Fibroblast of skin of left biceps (primary cell): ENCODE data around the gene CFAP92.
"Not testable (repeated sequence)": the region's sequence is repeated elsewhere in the genome, so short reads cannot be mapped to it uniquely, and the experiment has no call there.

Experiments
- DNase-seq, 2 experiments: peaks; one replicate each; pipeline ENCODE4 v3.0.0-alpha.2; 2013; ENCODE audit warnings: low read depth in 2 of 2

CFAP92 gene

GRCh38 chr3:128936341-128936740 lies 57.5 kb downstream of the CFAP92 start:
- no peak for DNase-seq

- no peak for DNase-seq
These were observed 58.0 kb downstream of the CFAP92 start for GRCh38 chr3:128935922-128936321.

GRCh38 chr3:128933922-128934253 lies 60.0 kb downstream of the CFAP92 start:
- DNase-seq, result no peak

GRCh38 chr3:128933213-128933921 lies 60.5 kb downstream of the CFAP92 start:
- no peak for DNase-seq

- DNase-seq, result no peak
These were observed 61.2 kb downstream of the CFAP92 start for GRCh38 chr3:128932516-128933212.

- DNase-seq, result no peak
These were observed 62.8 kb downstream of the CFAP92 start for GRCh38 chr3:128931046-128931445.

GRCh38 chr3:128929364-128929763 lies 64.5 kb downstream of the CFAP92 start:
- no peak for DNase-seq

- DNase-seq, result not testable (repeated sequence)
These were observed 69.9 kb downstream of the CFAP92 start for GRCh38 chr3:128923986-128924385.

GRCh38 chr3:128923576-128923975 lies 70.3 kb downstream of the CFAP92 start:
- no peak for DNase-seq

GRCh38 chr3:128922804-128923459 lies 70.9 kb downstream of the CFAP92 start:
- no peak for DNase-seq

- DNase-seq, result no peak
These were observed 73.9 kb downstream of the CFAP92 start for GRCh38 chr3:128919988-128920387.

GRCh38 chr3:128917291-128917690 lies 76.6 kb downstream of the CFAP92 start:
- no peak for DNase-seq

GRCh38 chr3:128914966-128915645 lies 78.8 kb downstream of the CFAP92 start:
- no peak for DNase-seq

- no peak for DNase-seq
These were observed 82.0 kb downstream of the CFAP92 start for GRCh38 chr3:128911911-128912310.

GRCh38 chr3:128910006-128910405 lies 83.9 kb downstream of the CFAP92 start:
- DNase-seq, result no peak

- DNase-seq, result no peak
These were observed 84.9 kb downstream of the CFAP92 start for GRCh38 chr3:128908951-128909350.

GRCh38 chr3:128907706-128908445 lies 86.0 kb downstream of the CFAP92 start:
- no peak for DNase-seq

- no peak for DNase-seq
These were observed 86.9 kb downstream of the CFAP92 start for GRCh38 chr3:128906804-128907525.

GRCh38 chr3:128906031-128906803 lies 87.7 kb downstream of the CFAP92 start:
- no peak for DNase-seq

GRCh38 chr3:128903501-128903900 lies 90.4 kb downstream of the CFAP92 start:
- DNase-seq, result no peak
